AG04449 (cell line): ENCODE results near the gene CYSLTR2.

Experiments
- CTCF ChIA-PET: fragments of 350-600 bp; formaldehyde crosslinking; extraction: SDS; loops from one replicate; lab custom pipeline; 2021; ENCODE audit warnings: antibody characterized with exemption; lab: Yijun Ruan, JAX
- POLR2A ChIA-PET: fragments of 400-600, 350-600 bp; formaldehyde crosslinking; extraction: SDS; loops from one replicate; lab custom pipeline; 2020; ENCODE audit warnings: antibody characterized with exemption, inconsistent platforms; lab: Yijun Ruan, JAX
- DNase-seq: peaks from one replicate; pipeline ENCODE4 v3.0.0-alpha.2; 2010; ENCODE audit warnings: low read depth, low spot score
- H3K4me3 ChIP-seq: 2 replicates; pipeline ENCODE4 v1.5.1; 2011; ENCODE audit warnings: low read depth, mild to moderate bottlenecking, control low read depth, low read length
- CTCF ChIP-seq: IDR thresholded peaks from one replicate; pipeline ENCODE4 v1.5.1; 2011; ENCODE audit warnings: mild to moderate bottlenecking, moderate library complexity, low read length, control low read depth, inconsistent platforms; ENCODE audit not compliant: insufficient read depth; ENCODE audit errors: missing control alignments

Gene CYSLTR2

GRCh38 chr13:48640767-48641166, 13.0 kb upstream of the CYSLTR2 start:
- no peak for TF ChIP-seq CTCF
- DNase-seq, result no peak
- no peak overlapping the region for H3K4me3 ChIP-seq
- ChIA-PET POLR2A (no interaction called here), CTCF (no interaction called here)

GRCh38 chr13:48641404-48641803, 12.3 kb upstream of the CYSLTR2 start:
- CTCF ChIA-PET, result no interaction called here

GRCh38 chr13:48642061-48642460, 11.7 kb upstream of the CYSLTR2 start:
- ChIA-PET CTCF (no interaction called here), POLR2A (no interaction called here)
- no peak for TF ChIP-seq CTCF
- H3K4me3 ChIP-seq, result no peak overlapping the region
- DNase-seq, result no peak

More at GRCh38 chr13:48641404-48641803, 12.3 kb upstream of the CYSLTR2 start:
- no peak for TF ChIP-seq CTCF
- no peak overlapping the region for H3K4me3 ChIP-seq
- POLR2A ChIA-PET, result no interaction called here
- DNase-seq, result no peak

GRCh38 chr13:48643159-48643558, 10.6 kb upstream of the CYSLTR2 start:
- POLR2A ChIA-PET, result no interaction called here
- H3K4me3 ChIP-seq, result no peak overlapping the region
- no peak for DNase-seq
- CTCF ChIA-PET, result no interaction called here
- no peak for TF ChIP-seq CTCF

GRCh38 chr13:48644141-48644540, 9.6 kb upstream of the CYSLTR2 start:
- no peak overlapping the region for H3K4me3 ChIP-seq
- no peak for TF ChIP-seq CTCF
- no peak for DNase-seq
- POLR2A ChIA-PET, result no interaction called here
- CTCF ChIA-PET, result no interaction called here

GRCh38 chr13:48644951-48645350, 8.8 kb upstream of the CYSLTR2 start:
- TF ChIP-seq CTCF, result no peak
- no peak overlapping the region for H3K4me3 ChIP-seq
- POLR2A ChIA-PET, result no interaction called here
- CTCF ChIA-PET, result no interaction called here
- DNase-seq, result no peak
